ENCODE data around the gene RAMP1.
"Not testable (repeated sequence)": the region's sequence is repeated elsewhere in the genome, so short reads cannot be mapped to it uniquely, and the experiment has no call there.

The RAMP1 gene

GRCh38 chr2:237951354-237951753 lies 91.9 kb downstream of the RAMP1 start:
- DNase-seq (ENCODE audit: low read depth in 3 of 3): not testable (repeated sequence)

GRCh38 chr2:237951878-237952277 lies 92.5 kb downstream of the RAMP1 start:
- DNase-seq (ENCODE audit: low read depth in 3 of 3): no peak

DNA sequence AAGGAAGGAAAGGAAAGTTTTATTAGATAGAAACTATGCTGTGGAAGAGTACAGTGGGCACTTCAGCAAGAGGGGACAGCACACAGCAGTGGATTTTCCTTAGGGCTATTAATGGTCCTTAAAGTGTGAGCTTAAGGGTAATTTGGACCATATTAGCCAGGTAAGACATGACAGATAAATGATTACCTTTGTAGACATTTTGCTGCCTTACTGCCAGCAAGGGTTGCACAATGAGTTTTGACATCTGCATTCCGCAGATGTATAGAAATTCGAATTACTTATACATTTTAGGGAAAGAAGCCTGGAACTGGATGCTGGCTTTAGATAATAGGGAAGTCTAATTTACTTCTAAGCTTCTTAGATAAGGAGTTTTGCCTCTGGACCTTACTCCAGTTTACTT lies 93.4 kb downstream of the RAMP1 start:
- DNase-seq (ENCODE audit: low read depth in 3 of 3): no peak

- DNase-seq (ENCODE audit: low read depth in 3 of 3): no peak
Observed at GRCh38 chr2:237955640-237956401, 96.4 kb downstream of the RAMP1 start.

- DNase-seq (ENCODE audit: low read depth in 3 of 3): no peak
Observed at GRCh38 chr2:237956402-237956736, 96.9 kb downstream of the RAMP1 start.

DNA sequence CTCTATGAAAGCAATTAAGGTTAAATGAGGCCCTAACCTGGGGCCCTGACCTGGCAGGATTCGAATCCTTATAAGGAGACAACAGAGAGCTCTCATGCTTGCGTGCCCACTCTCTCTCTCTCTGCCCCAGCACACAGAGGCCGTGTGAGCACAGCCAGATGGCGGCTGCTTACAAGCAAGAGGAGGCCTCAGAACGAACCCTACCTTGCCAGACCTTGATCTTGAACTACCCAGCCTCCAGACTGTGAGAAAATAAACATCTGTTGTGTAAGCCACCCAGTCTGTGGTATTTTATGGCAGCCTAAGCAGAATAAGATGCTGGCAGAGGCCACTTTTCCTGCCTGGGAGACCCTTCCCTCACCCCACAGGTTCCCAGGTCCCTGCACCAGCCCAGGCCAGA lies 102.2 kb downstream of the RAMP1 start:
- no peak for DNase-seq (ENCODE audit: low read depth in 3 of 3)

All from stimulated activated CD4-positive, alpha-beta T cell treated with anti-CD3 and anti-CD28 coated beads, TNF-alpha, amount 100 ng/mL, for 24 hours (primary cell).